Myometrial cell (primary cell): ENCODE results near the gene PPARA. TPM values are rescaled to one million over a fixed set of nuclear protein-coding genes. Genes with fewer than 3 reads are reported as not detected.

Experiments
- total RNA-seq: library from RNA; depleted of rRNA; stranded (reverse); fragments of >200 nt; gene quantifications from 2 replicates; pipeline ENCODE4 v1.2.3, GENCODE V29; 2015

Gene PPARA
- total RNA-seq, result 10.1 and 21.8 TPM in 2 replicates

GRCh38 chr22:46150034-46150654, at the start of gene PPARA:
Gene PPARA, plus strand, starts transcription at chr22:46150526. Its CDS starts 47,858 bp downstream, at chr22:46198384.

DNA sequence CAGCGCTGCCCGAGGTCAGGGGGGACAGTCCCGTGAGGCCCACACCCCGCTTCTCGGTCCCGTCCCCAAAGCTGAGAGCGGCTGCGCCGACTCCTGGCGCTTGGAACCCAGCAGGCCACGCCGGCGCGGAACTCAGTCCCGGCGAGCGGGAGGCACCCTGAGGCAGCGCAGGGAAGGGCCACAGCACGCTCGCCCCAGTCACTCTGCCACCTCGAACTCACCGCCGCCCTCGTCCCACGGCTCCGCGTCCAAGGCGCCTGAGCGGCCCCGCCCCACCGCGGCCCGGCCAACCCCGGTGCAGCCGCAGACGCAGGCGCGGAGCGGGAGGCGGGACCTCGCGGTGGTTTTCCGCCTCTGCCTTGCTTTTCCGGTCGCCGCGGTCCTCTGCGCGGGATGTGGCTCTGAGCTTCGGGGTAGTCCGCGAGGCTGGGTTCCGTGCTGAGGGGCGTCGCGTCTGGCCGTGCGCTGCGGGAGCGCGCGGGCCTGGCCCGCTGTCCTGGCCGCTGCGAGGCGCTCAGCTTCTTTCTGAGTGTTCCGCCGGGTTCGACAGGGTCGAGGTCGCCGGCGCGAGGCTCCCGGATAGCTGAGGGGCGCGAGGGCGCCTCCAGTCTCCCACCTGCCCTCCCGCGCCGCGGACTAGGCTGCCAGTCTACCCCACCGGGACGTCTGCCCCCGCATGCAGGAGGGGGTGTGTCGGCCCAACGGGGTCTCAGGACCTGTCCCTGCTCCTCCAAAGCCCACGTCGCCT, 99.9 kb downstream of the PPARA start, which contains the start of gene CDPF1:
CDPF1 (minus strand) TSS at position 259 of the 748 bp plus-strand sequence. CDS start 2,009 bp downstream, outside the sequence.

DNA sequence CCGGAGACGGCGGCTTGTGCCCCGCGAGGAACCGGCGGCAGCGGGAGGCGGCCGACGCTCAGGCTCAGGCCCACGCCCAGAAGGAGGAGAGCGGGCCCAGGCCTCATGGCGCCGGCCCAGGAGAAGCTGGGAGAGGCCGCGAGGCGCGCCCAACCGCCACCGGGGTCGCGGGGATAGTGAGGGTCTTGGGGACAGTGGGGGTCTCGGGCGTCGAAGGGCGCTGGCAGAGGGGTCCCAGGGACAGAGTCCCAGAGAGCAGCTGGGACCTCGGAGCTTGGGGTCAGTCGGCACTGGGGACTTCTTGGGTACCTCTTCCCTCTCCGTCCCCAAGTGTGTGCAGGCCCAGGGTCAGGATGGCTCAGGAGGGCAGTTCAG, 112.9 kb downstream of the PPARA start, which contains the start of gene PKDREJ:
PKDREJ (minus strand) TSS at position 128 of the 375 bp plus-strand sequence; CDS start at position 107, 21 bp downstream.

DNA sequence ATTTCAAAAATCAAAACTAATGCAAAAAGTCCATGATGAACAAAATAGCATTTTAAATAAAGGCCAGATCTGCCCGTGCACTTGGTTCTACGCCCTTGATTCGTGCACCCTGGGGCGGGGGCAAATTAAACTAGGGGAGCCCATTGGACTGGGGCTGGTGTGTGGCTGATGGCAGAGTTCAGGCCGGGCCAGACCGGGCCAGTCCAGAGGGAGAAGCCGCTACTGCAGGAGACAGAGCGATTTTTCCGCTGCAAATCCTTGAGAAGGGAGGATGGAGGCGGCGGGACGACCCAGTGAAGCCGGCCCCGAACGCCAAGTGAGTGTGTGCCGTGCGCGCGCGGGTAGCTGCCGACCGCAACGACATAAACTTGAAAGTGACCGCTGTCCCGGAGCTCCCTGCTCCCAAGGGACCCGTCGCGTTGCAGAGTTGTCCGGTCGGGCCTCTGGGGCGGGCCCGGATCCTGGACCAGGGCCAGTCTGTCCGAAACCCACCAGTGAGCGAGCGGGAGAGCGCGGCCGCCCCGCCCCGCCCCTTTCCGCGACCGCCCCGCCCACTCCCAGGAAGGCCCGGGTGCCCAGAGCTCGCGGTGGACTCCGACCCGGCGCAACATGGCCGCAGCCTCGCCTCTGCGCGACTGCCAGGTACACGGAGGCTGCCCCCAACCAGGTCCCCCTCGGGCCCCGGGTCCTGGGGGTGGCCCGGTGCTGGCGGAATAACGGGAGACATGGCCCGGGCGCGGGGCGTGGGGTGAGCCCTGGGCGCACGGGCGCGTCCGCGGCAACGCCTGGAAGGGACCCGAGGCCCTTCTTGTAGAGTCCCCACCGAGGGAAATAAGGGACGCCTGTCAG, 117.3 kb downstream of the PPARA start, which contains the start of gene TTC38:
TTC38 (plus strand) TSS at position 578 of the 849 bp plus-strand sequence; CDS start at position 610, 32 bp downstream.

Other genes starting within 250 kb of the PPARA start
- gene WNT7B, start 173.4 kb upstream of the PPARA start, total RNA-seq, result 0.86 and 1.4 TPM in 2 replicates
- gene CDPF1, start 99.8 kb downstream of the PPARA start, total RNA-seq, result 9.2 and 58.5 TPM in 2 replicates
- not detected in 2 replicates for gene PKDREJ, start 112.8 kb downstream of the PPARA start, total RNA-seq
- gene TTC38, start 117.5 kb downstream of the PPARA start, total RNA-seq, result 28.7 and 41.2 TPM in 2 replicates
- 13.8 and 15.9 TPM in 2 replicates for gene GTSE1, start 146.3 kb downstream of the PPARA start, total RNA-seq
- gene TRMU, start 185.2 kb downstream of the PPARA start, total RNA-seq, result 26.2 and 27.7 TPM in 2 replicates